Stimulated activated naive CD8-positive, alpha-beta T cell treated with anti-CD3 and anti-CD28 coated beads, Interleukin-15, amount 100 ng/mL, for 72 hours (primary cell): ENCODE data around the gene GMPPA.

Source experiments
- ATAC-seq: fragments of 150-1000 bp; cut with Tn5 transposase; 2 replicates; pipeline ENCODE4 v1.10.0; 2021; ENCODE audit warnings: mild to moderate bottlenecking, moderate library complexity
- DNase-seq, 2 donors: peaks; one replicate each; pipeline ENCODE4 v3.0.0; 2021 to 2022
- H3K27ac Mint-ChIP-seq, 2 donors: one replicate each; pipeline ENCODE4 v1.8.0; 2022; ENCODE audit warnings: mild to moderate bottlenecking in 2 of 2, mixed read lengths in 2 of 2, moderate library complexity in 2 of 2
- H3K27me3 Mint-ChIP-seq: one replicate; pipeline ENCODE4 v1.8.0; 2022; ENCODE audit warnings: mixed read lengths
- H3K4me1 Mint-ChIP-seq: one replicate; pipeline ENCODE4 v1.8.0; 2022; ENCODE audit warnings: mild to moderate bottlenecking, mixed read lengths
- H3K4me3 Mint-ChIP-seq, 2 donors: one replicate each; pipeline ENCODE4 v1.8.0; 2022; ENCODE audit warnings: mild to moderate bottlenecking in 2 of 2, mixed read lengths in 2 of 2, moderate library complexity in 1 of 2
- H3K9me3 Mint-ChIP-seq, 2 donors: one replicate each; pipeline ENCODE4 v1.8.0; 2022; ENCODE audit warnings: mixed read lengths in 2 of 2

The GMPPA gene

GRCh38 chr2:219475697-219476651 is 22.7 kb upstream of the GMPPA start:
- DNase-seq (peak; percentile 60 to 64), ATAC-seq (peak; percentile 65)
- Mint-ChIP-seq H3K4me3 (peak overlapping the region in 1 of 2 donors; percentile 26), H3K27ac (no peak overlapping the region), H3K9me3 (no peaks in the 10 kb centered on the region), H3K4me1 (peaks cover 7% of the 10 kb centered on the region), H3K27me3 (peaks cover 7% of the 10 kb centered on the region)

GRCh38 chr2:219476652-219477151 is 22.0 kb upstream of the GMPPA start:
- peaks cover 7% of the 10 kb centered on the region for H3K4me1 Mint-ChIP-seq
- H3K27ac Mint-ChIP-seq = no peak overlapping the region
- H3K27me3 Mint-ChIP-seq = peaks cover 15% of the 10 kb centered on the region
- no peak for DNase-seq
- ATAC-seq = no peak
- no peak overlapping the region for H3K4me3 Mint-ChIP-seq
- no peaks in the 10 kb centered on the region for H3K9me3 Mint-ChIP-seq

GRCh38 chr2:219477179-219477578 is 21.5 kb upstream of the GMPPA start:
- no peak for ATAC-seq
- peaks cover 19% of the 10 kb centered on the region for H3K27me3 Mint-ChIP-seq

GRCh38 chr2:219477815-219478214 is 20.9 kb upstream of the GMPPA start:
- Mint-ChIP-seq H3K4me1 (peaks cover 9% of the 10 kb centered on the region), H3K9me3 (no peaks in the 10 kb centered on the region), H3K27ac (no peak overlapping the region), H3K27me3 (peaks cover 26% of the 10 kb centered on the region), H3K4me3 (no peak overlapping the region)
- no peak for DNase-seq
- ATAC-seq = no peak

More at GRCh38 chr2:219477179-219477578, 21.5 kb upstream of the GMPPA start:
- no peak for DNase-seq
- no peak overlapping the region for H3K27ac Mint-ChIP-seq
- no peak overlapping the region for H3K4me3 Mint-ChIP-seq
- H3K9me3 Mint-ChIP-seq = no peaks in the 10 kb centered on the region
- H3K4me1 Mint-ChIP-seq = peaks cover 7% of the 10 kb centered on the region

GRCh38 chr2:219478916-219479315 is 19.8 kb upstream of the GMPPA start:
- Mint-ChIP-seq H3K9me3 (no peaks in the 10 kb centered on the region), H3K4me1 (peaks cover 14% of the 10 kb centered on the region), H3K27me3 (peaks cover 34% of the 10 kb centered on the region), H3K4me3 (no peak overlapping the region), H3K27ac (no peak overlapping the region)
- DNase-seq (no peak), ATAC-seq (no peak)

- DNase-seq (no peak), ATAC-seq (no peak)
- H3K4me1 Mint-ChIP-seq = peaks cover 20% of the 10 kb centered on the region
- H3K4me3 Mint-ChIP-seq = no peak overlapping the region
- H3K27me3 Mint-ChIP-seq = peaks cover 45% of the 10 kb centered on the region
- H3K9me3 Mint-ChIP-seq = no peaks in the 10 kb centered on the region
- H3K27ac Mint-ChIP-seq = no peak overlapping the region
Observed at GRCh38 chr2:219480004-219480403, 18.7 kb upstream of the GMPPA start.

- peaks cover 12% of the 10 kb centered on the region for H3K4me1 Mint-ChIP-seq
- DNase-seq (no peak), ATAC-seq (peak; percentile 20)
- no peak overlapping the region for H3K4me3 Mint-ChIP-seq
- no peak overlapping the region for H3K27ac Mint-ChIP-seq
- peaks cover 73% of the 10 kb centered on the region for H3K27me3 Mint-ChIP-seq
- no peaks in the 10 kb centered on the region for H3K9me3 Mint-ChIP-seq
Observed at GRCh38 chr2:219482674-219483405, 15.9 kb upstream of the GMPPA start.

GRCh38 chr2:219483451-219484342 is 15.0 kb upstream of the GMPPA start:
- Mint-ChIP-seq H3K4me3 (peak overlapping the region; percentile 61 to 81), H3K27me3 (peaks cover 82% of the 10 kb centered on the region), H3K9me3 (no peaks in the 10 kb centered on the region), H3K4me1 (peaks cover 12% of the 10 kb centered on the region), H3K27ac (no peak overlapping the region)
- DNase-seq (no peak), ATAC-seq (peak; percentile 32)

GRCh38 chr2:219484343-219485200 is 14.1 kb upstream of the GMPPA start:
- H3K9me3 Mint-ChIP-seq = no peaks in the 10 kb centered on the region
- DNase-seq (no peak), ATAC-seq (peak; percentile 29)
- peaks cover 90% of the 10 kb centered on the region for H3K27me3 Mint-ChIP-seq
- H3K27ac Mint-ChIP-seq = no peak overlapping the region
- peak overlapping the region; percentile 61 to 81 for H3K4me3 Mint-ChIP-seq
- peaks cover 12% of the 10 kb centered on the region for H3K4me1 Mint-ChIP-seq

- Mint-ChIP-seq H3K27me3 (peaks cover 93% of the 10 kb centered on the region), H3K4me3 (peak overlapping the region in 1 of 2 donors; percentile 33), H3K4me1 (peaks cover 12% of the 10 kb centered on the region), H3K9me3 (no peaks in the 10 kb centered on the region), H3K27ac (no peak overlapping the region)
- DNase-seq = no peak
- ATAC-seq = no peak
Observed at GRCh38 chr2:219485201-219485580, 13.5 kb upstream of the GMPPA start.

GRCh38 chr2:219486380-219486959 is 12.2 kb upstream of the GMPPA start:
- DNase-seq = no peak
- no peak overlapping the region for H3K4me3 Mint-ChIP-seq
- H3K9me3 Mint-ChIP-seq = no peaks in the 10 kb centered on the region
- peaks cover 12% of the 10 kb centered on the region for H3K4me1 Mint-ChIP-seq
- H3K27ac Mint-ChIP-seq = no peak overlapping the region
- peaks cover 88% of the 10 kb centered on the region for H3K27me3 Mint-ChIP-seq
- no peak for ATAC-seq

GRCh38 chr2:219488149-219488843 is 10.4 kb upstream of the GMPPA start:
- Mint-ChIP-seq H3K9me3 (no peaks in the 10 kb centered on the region), H3K27ac (no peak overlapping the region), H3K4me1 (peaks cover 8% of the 10 kb centered on the region), H3K4me3 (no peak overlapping the region), H3K27me3 (peaks cover 87% of the 10 kb centered on the region)
- DNase-seq (no peak), ATAC-seq (no peak)

GRCh38 chr2:219488844-219489194 is 9.9 kb upstream of the GMPPA start:
- no peak overlapping the region for H3K4me3 Mint-ChIP-seq
- peaks cover 89% of the 10 kb centered on the region for H3K27me3 Mint-ChIP-seq
- no peak for ATAC-seq
- DNase-seq = no peak
- no peak overlapping the region for H3K27ac Mint-ChIP-seq
- no peaks in the 10 kb centered on the region for H3K9me3 Mint-ChIP-seq
- peaks cover 6% of the 10 kb centered on the region for H3K4me1 Mint-ChIP-seq

GRCh38 chr2:219489315-219489714 is 9.4 kb upstream of the GMPPA start:
- Mint-ChIP-seq H3K4me1 (peaks cover 1% of the 10 kb centered on the region), H3K9me3 (no peaks in the 10 kb centered on the region), H3K4me3 (no peak overlapping the region), H3K27ac (no peak overlapping the region), H3K27me3 (peaks cover 89% of the 10 kb centered on the region)
- ATAC-seq = no peak
- DNase-seq = no peak
